Vagina (tissue), 2 donors: ENCODE data around the gene BNC2. TPM values are rescaled to one million over a fixed set of nuclear protein-coding genes. Genes with fewer than 3 reads are reported as not detected.

Experiments
- DNase-seq, 2 donors: peaks; one replicate each; pipeline ENCODE4 v3.0.0-alpha.2; 2017; ENCODE audit errors: extremely low spot score in 2 of 2
- H3K27ac ChIP-seq: fragments of 200-600 bp; sonication (generic); one replicate; pipeline ENCODE4 v1.5.1; 2019
- H3K27me3 ChIP-seq: fragments of 200-600 bp; sonication (generic); one replicate; pipeline ENCODE4 v1.5.1; 2019
- H3K36me3 ChIP-seq, 2 donors: fragments of 200-600 bp; sonication (generic); one replicate each; pipeline ENCODE4 v1.5.1; 2017 to 2019
- H3K4me1 ChIP-seq: fragments of 200-600 bp; sonication (generic); one replicate; pipeline ENCODE4 v1.5.1; 2019
- H3K4me3 ChIP-seq, 2 donors: fragments of 200-600 bp; sonication (generic); 1 replicate in 1 of 2; 2 replicates in 1 of 2; pipeline ENCODE4 v1.5.1; 2016 to 2019
- H3K9me3 ChIP-seq: fragments of 200-600 bp; sonication (generic); one replicate; pipeline ENCODE4 v1.5.1; 2019
- POLR2A ChIP-seq, 2 donors: fragments of 450-650 bp; IDR thresholded peaks; one replicate each; pipeline ENCODE4 v1.6.1; 2017; ENCODE audit warnings: antibody characterized with exemption in 2 of 2, mild to moderate bottlenecking in 2 of 2, moderate library complexity in 2 of 2
- POLR2AphosphoS5 ChIP-seq, 2 donors: sonication (generic); formaldehyde crosslinking; IDR thresholded peaks; one replicate each; pipeline ENCODE4 v1.9.0; 2017; ENCODE audit warnings: antibody characterized with exemption in 2 of 2, mild to moderate bottlenecking in 2 of 2, low read depth in 1 of 2; ENCODE audit not compliant: insufficient read depth in 1 of 2
- intact Hi-C: fragments of 100-400 bp; cut with DNase I; formaldehyde crosslinking; loops from one replicate; pipeline ENCODE4 v1.15.1; 2023
- total RNA-seq: library from RNA; depleted of rRNA; stranded (reverse); fragments of >200 nt; gene quantifications from one replicate; pipeline ENCODE4 v1.2.3, GENCODE V29; 2016
- TF ChIP-seq, protein P1 (sequence below), 3 experiments: fragments of 450-650 bp in 2 of 3; fragments of 200-600 bp in 1 of 3; sonication (generic) in 1 of 3; IDR thresholded peaks; one replicate each; pipeline ENCODE4 v1.5.1; 2017 to 2019; ENCODE audit warnings: antibody characterized with exemption in 3 of 3, mild to moderate bottlenecking in 2 of 3, moderate library complexity in 2 of 3

The BNC2 gene
- total RNA-seq, 1 donor from 2014 or later: 33.9 TPM

DNA sequence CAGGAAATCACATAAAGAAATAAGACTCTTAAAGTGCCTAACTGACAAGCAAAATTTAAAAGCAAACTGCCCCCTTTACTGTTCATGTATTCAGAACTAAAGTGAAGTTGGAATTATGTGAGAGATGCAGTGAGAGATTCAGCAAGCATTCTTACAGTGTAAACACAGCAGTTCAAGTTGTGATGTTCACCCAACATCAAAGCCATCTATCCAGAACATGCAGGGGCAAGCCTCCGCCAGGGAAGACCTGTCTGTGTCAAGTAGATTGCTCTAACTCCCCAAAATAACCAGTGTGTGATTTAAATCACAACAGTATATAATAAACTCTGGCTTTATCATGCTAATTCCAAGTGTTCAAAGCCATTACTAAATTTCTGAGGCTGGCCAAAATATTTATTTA lies 233.3 kb downstream of the BNC2 start:
- Histone ChIP-seq H3K36me3 (no peaks in the 10 kb centered on the region), H3K9me3 (no peaks in the 10 kb centered on the region), H3K4me3 (no peak overlapping the region), H3K27me3 (no peaks in the 10 kb centered on the region), H3K27ac (no peak overlapping the region), H3K4me1 (no peaks in the 10 kb centered on the region)
- TF ChIP-seq POLR2AphosphoS5 (IDR thresholded peaks at IDR 0.05; ENCODE audit: insufficient read depth in 1 of 2, low read depth in 1 of 2): no peak
- no peak for DNase-seq
- intact Hi-C loops: no loop called here

DNA sequence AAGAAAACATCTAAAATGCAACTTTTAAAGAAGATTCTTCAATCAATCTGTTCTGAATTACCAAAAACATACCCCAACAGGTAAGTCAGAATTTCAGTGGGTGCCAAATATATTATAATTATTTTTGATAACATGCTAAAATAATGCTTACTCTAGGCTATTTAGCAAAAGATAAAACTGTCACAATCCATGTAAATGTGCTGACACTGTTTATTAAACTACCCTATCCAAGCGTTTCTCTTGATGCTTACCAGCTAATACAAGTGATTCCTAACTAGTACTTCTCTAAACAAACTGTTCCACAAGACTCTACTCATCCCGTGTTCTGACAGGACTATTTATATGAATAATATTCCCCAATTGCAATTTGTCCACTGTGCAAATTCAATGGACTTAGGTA lies 236.7 kb downstream of the BNC2 start:
- Histone ChIP-seq H3K27me3 (no peaks in the 10 kb centered on the region), H3K27ac (no peak overlapping the region)
- intact Hi-C loops: no loop called here

DNA sequence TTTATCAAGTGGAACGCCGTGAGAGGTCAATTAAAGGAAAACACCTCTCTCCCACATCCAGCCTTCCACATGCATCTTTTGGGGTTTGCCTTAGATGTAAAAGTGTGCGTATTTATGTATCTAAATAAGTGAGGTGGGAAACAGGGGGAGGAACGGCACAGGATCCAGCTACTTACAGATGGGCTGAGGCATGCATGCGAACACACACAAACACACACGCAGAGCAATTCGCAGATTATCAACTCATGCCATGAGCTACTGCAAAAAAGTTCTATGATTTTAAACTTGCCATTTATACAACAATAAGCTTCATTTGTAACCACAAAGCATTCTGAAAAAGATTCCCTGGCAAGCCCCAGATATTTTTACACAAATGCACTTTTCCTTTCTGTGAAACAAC lies 242.1 kb downstream of the BNC2 start:
- H3K27me3 ChIP-seq: no peaks in the 10 kb centered on the region
- intact Hi-C loops: no loop called here
- TF ChIP-seq, protein P1, sequence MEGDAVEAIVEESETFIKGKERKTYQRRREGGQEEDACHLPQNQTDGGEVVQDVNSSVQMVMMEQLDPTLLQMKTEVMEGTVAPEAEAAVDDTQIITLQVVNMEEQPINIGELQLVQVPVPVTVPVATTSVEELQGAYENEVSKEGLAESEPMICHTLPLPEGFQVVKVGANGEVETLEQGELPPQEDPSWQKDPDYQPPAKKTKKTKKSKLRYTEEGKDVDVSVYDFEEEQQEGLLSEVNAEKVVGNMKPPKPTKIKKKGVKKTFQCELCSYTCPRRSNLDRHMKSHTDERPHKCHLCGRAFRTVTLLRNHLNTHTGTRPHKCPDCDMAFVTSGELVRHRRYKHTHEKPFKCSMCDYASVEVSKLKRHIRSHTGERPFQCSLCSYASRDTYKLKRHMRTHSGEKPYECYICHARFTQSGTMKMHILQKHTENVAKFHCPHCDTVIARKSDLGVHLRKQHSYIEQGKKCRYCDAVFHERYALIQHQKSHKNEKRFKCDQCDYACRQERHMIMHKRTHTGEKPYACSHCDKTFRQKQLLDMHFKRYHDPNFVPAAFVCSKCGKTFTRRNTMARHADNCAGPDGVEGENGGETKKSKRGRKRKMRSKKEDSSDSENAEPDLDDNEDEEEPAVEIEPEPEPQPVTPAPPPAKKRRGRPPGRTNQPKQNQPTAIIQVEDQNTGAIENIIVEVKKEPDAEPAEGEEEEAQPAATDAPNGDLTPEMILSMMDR (IDR thresholded peaks at IDR 0.05): no peak
- no peak for TF ChIP-seq POLR2A (IDR thresholded peaks at IDR 0.05)
- no peak for TF ChIP-seq POLR2AphosphoS5 (IDR thresholded peaks at IDR 0.05; ENCODE audit: insufficient read depth in 1 of 2, low read depth in 1 of 2)
- peaks cover 41% of the 10 kb centered on the region for H3K4me1 ChIP-seq
- no peak for DNase-seq
- no peaks in the 10 kb centered on the region for H3K36me3 ChIP-seq
- no peaks in the 10 kb centered on the region for H3K9me3 ChIP-seq
- H3K27ac ChIP-seq: no peak overlapping the region
- H3K4me3 ChIP-seq: no peak overlapping the region

More for the DNA sequence above, 236.7 kb downstream of the BNC2 start:
- Histone ChIP-seq H3K36me3 (no peaks in the 10 kb centered on the region), H3K9me3 (no peaks in the 10 kb centered on the region), H3K4me3 (no peak overlapping the region), H3K4me1 (no peaks in the 10 kb centered on the region)
- DNase-seq: no peak
- TF ChIP-seq POLR2AphosphoS5 (IDR thresholded peaks at IDR 0.05; ENCODE audit: insufficient read depth in 1 of 2, low read depth in 1 of 2) (no peak), POLR2A (IDR thresholded peaks at IDR 0.05) (no peak)
- TF ChIP-seq, protein P1 (IDR thresholded peaks at IDR 0.05): no peak

DNA sequence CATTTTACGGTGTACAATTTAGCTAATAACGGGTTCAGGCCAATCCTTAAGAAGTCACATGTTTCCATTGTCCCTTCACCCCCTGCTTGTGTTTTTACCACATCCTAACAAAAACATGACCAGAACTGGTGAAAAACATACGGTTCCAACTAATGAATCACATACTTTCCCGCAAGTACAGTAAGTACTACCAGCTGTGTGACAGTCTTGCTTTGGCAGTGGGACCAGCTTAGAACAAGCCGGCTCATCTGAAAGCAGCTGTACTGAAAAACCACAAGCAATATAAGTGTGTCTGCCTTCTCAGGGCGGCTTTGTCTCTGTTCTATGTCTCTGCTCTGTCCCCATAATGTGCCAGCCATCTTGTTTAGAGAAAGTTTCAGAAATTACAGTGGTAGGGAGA lies 242.5 kb downstream of the BNC2 start:
- no peaks in the 10 kb centered on the region for H3K27me3 ChIP-seq
- no peak overlapping the region for H3K4me3 ChIP-seq
- peaks cover 41% of the 10 kb centered on the region for H3K4me1 ChIP-seq
- no peaks in the 10 kb centered on the region for H3K9me3 ChIP-seq
- H3K36me3 ChIP-seq: no peaks in the 10 kb centered on the region
- TF ChIP-seq POLR2A (IDR thresholded peaks at IDR 0.05) (no peak), POLR2AphosphoS5 (IDR thresholded peaks at IDR 0.05; ENCODE audit: insufficient read depth in 1 of 2, low read depth in 1 of 2) (no peak)
- TF ChIP-seq, protein P1 (IDR thresholded peaks at IDR 0.05): no peak
- no peak for DNase-seq
- intact Hi-C loops: loop anchor here (2.0 kb wide), 1 partner anchor 17 kb away; no protein-coding TSS in a partner anchor
- no peak overlapping the region for H3K27ac ChIP-seq

DNA sequence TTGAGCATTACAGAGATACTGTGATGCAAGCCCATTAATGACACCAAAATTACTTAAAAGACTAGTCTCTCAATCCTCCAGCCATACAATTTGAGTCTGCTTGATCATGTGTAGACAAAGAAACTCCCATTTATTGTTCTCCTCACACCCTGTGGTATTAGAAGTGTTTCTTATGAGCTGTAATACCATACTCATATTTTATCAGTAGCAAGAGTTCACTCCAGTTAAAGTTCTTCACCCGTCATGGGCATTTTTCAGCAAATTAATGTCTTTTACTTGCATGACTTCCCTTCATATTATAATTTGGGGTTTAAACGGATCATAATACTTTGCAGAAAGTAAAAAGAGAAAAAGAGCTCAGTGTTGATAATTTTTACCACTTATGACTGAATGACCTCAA lies 242.9 kb downstream of the BNC2 start:
- H3K27ac ChIP-seq: no peak overlapping the region
- intact Hi-C loops: loop anchor here (2.0 kb wide), 1 partner anchor 17 kb away; no protein-coding TSS in a partner anchor

More for the DNA sequence above, 242.9 kb downstream of the BNC2 start:
- H3K4me1 ChIP-seq: peaks cover 41% of the 10 kb centered on the region
- no peak overlapping the region for H3K4me3 ChIP-seq
- H3K9me3 ChIP-seq: no peaks in the 10 kb centered on the region
- H3K27me3 ChIP-seq: no peaks in the 10 kb centered on the region
- H3K36me3 ChIP-seq: no peaks in the 10 kb centered on the region
- DNase-seq: no peak
- TF ChIP-seq POLR2A (IDR thresholded peaks at IDR 0.05): no peak
- no peak for TF ChIP-seq POLR2AphosphoS5 (IDR thresholded peaks at IDR 0.05; ENCODE audit: insufficient read depth in 1 of 2, low read depth in 1 of 2)
- TF ChIP-seq, protein P1 (IDR thresholded peaks at IDR 0.05): no peak
